ENCODE measurements around the gene KCNE1. TPM values are rescaled to one million over a fixed set of nuclear protein-coding genes. Genes with fewer than 3 reads are reported as not detected.
"Not testable (repeated sequence)": the region's sequence is repeated elsewhere in the genome, so short reads cannot be mapped to it uniquely, and the experiment has no call there.

Gene KCNE1
- total RNA-seq, 1 donor from 2014 or later, result 0.40 TPM

- DNase-seq (ENCODE audit: low read depth in 2 of 2), result no peak
Observed at GRCh38 chr21:34513129-34513675, 1.2 kb upstream of the KCNE1 start.

DNA sequence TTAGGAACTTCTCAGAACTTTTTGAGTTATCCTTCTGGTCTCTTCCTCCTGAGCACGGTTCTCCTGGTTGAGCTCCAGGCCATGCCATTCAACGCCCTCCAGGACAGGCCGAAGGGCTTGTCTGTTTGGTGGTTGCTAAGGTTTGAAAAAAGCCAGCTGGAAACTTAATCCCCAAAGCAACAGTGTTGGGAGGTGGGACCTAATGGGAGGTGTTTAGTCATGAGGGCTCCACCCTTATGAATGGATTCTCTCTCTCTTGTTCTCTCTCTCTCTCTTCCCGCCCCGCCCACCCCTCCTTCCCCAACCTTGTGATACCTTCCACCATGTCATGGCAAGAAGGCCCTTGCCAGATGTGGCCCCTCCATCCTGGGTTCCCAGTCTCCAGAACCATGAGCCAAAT, 829 bp downstream of the KCNE1 start:
- no peak for DNase-seq (ENCODE audit: low read depth in 2 of 2)

DNA sequence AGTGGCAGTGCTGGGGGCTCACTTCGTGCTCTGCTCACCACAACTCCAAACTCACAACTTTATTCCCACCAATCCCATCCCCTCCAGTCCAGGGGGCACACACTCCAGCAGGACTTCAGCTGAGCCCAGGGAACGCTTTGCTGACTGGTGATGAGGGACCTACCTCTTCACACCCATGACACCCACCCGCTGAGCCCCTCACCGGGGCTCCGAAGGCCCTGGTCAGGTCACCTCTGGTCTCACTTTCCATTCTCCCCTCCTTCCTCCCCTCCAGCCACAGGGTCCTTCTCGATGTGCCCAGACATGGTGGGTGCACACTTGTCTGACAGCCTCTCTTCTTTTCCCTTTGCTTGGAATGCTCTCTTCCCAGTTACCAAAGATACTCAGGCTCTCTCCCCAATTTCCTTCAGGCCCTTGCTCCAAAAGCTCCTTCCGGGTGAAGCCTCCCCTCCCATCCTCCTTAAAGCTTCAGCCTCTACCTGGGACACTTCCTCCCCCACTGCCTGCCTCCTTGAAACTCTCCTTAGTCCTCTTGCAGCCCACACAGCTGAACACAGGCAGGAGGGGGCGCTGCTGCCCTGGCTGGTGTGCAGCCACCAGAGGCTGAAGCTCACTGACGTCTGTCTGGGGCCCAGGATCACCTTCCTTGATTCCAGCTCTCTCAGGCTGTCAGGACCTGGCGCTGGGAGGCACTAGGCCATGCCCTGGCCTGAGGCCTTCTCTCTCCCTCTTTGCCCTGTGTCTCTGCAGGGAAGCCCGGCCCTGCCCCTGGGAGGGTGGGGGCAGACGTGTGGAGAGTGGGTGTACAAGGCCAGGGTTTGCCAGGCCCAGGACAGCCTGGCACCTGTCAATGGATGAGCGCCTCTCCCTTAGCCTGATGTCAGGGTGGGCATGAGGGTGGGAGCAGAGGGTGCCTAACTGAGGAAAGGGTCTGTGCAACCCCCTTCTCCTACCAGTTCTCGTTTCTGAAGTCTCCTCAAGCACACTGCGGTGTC, 1.6 kb downstream of the KCNE1 start:
- peak; percentile 83 to 86 for DNase-seq (ENCODE audit: low read depth in 2 of 2)

GRCh38 chr21:34509151-34509550, 2.9 kb downstream of the KCNE1 start:
- no peak for DNase-seq (ENCODE audit: low read depth in 2 of 2)

GRCh38 chr21:34504595-34504994, 7.4 kb downstream of the KCNE1 start:
- DNase-seq (ENCODE audit: low read depth in 2 of 2), result no peak

- DNase-seq (ENCODE audit: low read depth in 2 of 2), result no peak
Observed at GRCh38 chr21:34502480-34503106, 9.4 kb downstream of the KCNE1 start.

- no peak for DNase-seq (ENCODE audit: low read depth in 2 of 2)
Observed at GRCh38 chr21:34501716-34502115, 10.3 kb downstream of the KCNE1 start.

- no peak for DNase-seq (ENCODE audit: low read depth in 2 of 2)
Observed at GRCh38 chr21:34500191-34500590, 11.8 kb downstream of the KCNE1 start.

- no peak for DNase-seq (ENCODE audit: low read depth in 2 of 2)
Observed at GRCh38 chr21:34499116-34499515, 12.9 kb downstream of the KCNE1 start.

GRCh38 chr21:34498623-34499022, 13.4 kb downstream of the KCNE1 start:
- DNase-seq (ENCODE audit: low read depth in 2 of 2), result peak in 1 of 2 donors; percentile 64

DNA sequence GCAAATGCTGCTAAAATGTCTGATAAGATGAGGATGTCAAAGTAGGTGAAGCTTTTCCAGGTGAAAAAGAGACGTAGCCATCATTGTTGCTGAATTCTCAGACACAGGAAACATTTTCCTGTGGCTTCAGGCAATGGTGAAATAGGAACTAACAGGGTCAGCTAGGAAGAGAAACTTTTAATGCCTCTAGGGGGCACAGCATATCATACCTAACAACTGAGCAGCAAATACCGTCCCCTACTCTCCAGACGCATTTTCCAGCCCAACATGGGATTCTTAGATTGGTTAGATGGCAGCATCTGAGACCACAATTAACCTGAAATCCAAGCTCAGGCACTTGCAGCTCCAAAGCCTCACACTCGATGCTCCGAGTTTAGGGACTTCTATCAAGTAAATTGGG, 28.2 kb downstream of the KCNE1 start:
- not testable (repeated sequence) for DNase-seq (ENCODE audit: low read depth in 2 of 2)

DNA sequence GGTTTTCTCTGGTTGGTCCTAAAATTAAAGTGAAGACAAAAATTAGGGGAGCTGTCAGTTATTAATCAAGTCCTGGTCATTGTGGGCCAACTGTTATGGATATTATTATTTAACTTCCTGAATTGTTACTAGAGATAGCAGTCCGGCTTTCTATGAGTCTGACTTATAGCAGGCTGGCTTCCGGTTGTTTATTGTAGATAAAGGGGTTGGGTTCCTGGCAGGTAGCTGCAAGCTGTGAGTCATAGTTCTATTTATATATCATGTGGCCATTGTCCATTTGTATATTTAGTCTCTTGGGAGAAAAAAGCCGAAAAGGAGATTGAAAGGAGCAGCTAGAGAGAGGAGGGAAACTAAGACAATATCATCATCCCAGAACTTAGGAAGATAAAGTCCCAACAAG, 28.6 kb downstream of the KCNE1 start:
- not testable (repeated sequence) for DNase-seq (ENCODE audit: low read depth in 2 of 2)

- DNase-seq (ENCODE audit: low read depth in 2 of 2), result not testable (repeated sequence)
Observed at GRCh38 chr21:34467333-34467732, 44.7 kb downstream of the KCNE1 start.

DNA sequence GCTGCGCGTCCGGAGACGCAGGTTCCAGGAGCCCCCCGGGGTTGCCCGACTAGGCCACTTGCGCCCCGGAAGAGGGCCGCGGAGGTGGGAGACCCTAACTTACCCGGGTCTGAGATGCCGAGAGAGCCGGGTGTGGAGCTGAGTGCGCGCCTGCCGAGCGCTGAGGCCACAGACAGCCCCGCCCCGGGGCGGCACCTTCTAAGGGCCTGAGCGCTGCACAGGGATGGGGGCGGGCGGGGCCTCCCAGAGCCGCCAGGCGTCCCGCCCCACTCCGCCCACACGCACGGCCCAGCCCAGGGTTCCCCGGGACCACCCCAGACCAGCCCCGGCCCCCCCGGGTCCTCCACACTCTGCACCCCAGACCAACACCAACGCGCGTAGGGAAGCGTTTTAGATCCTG, 52.6 kb downstream of the KCNE1 start:
- DNase-seq (ENCODE audit: low read depth in 2 of 2), result not testable (repeated sequence)

- not testable (repeated sequence) for DNase-seq (ENCODE audit: low read depth in 2 of 2)
Observed at GRCh38 chr21:34458266-34458665, 53.7 kb downstream of the KCNE1 start.

DNA sequence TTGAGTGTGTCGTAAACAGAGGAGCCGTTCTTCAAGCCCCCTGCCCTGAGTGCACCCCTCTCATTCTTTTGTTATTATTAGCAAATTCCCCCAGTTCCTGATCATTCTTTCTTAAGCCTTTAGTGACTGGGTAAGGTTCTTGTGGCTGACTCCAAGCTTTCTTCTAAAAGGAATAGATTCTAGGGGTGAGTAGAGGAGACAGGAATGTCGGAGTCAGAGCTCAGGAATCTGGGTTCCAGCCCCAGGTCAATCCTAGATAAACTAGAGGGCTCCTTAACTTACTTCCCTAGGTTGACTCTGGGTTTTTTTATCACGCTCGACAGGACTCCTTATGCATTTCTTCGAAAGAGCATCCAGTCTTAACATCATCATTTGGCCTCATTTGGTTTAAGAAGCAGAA, 55.8 kb downstream of the KCNE1 start:
- DNase-seq (ENCODE audit: low read depth in 2 of 2), result not testable (repeated sequence)

DNA sequence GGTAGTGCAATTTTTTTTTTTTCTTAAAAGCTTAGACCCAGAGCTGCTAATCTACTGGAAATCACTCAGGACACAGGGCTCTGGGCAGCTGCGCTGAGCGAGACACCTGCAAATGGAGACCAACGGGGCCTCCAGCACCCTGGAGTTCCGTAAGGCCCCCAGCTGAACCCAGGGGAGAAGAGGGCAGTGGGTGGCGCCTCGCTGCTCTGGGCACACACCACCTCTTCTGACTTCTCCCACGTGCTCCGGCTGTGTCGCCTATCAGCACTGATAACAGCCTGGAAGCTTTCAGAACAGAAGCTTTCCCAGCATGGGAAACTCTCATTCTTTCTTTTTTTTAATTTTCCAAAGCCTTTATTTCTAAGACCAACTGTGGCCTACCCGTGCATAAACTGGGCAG, 56.4 kb downstream of the KCNE1 start:
- not testable (repeated sequence) for DNase-seq (ENCODE audit: low read depth in 2 of 2)

- not testable (repeated sequence) for DNase-seq (ENCODE audit: low read depth in 2 of 2)
Observed at GRCh38 chr21:34447018-34447417, 65.0 kb downstream of the KCNE1 start.

- not testable (repeated sequence) for DNase-seq (ENCODE audit: low read depth in 2 of 2)
Observed at GRCh38 chr21:34443486-34443885, 68.5 kb downstream of the KCNE1 start.

GRCh38 chr21:34429710-34430109, 82.3 kb downstream of the KCNE1 start:
- DNase-seq (ENCODE audit: low read depth in 2 of 2), result not testable (repeated sequence)

GRCh38 chr21:34428441-34428840, 83.6 kb downstream of the KCNE1 start:
- DNase-seq (ENCODE audit: low read depth in 2 of 2), result not testable (repeated sequence)

GRCh38 chr21:34427339-34427738, 84.7 kb downstream of the KCNE1 start:
- DNase-seq (ENCODE audit: low read depth in 2 of 2), result not testable (repeated sequence)
